ENCODE results near the gene HTR1E.

Gene HTR1E

GRCh38 chr6:86934365-86934764, 3.0 kb upstream of the HTR1E start:
- Histone ChIP-seq H3K36me3 (no peaks in the 10 kb centered on the region), H3K9me3 (no peaks in the 10 kb centered on the region), H3K4me3 (ENCODE audit: low read depth in 1 of 2, low read length in 1 of 2) (no peak overlapping the region), H3K27me3 (peaks cover 51% of the 10 kb centered on the region), H3K4me1 (ENCODE audit: control insufficient read depth in 1 of 2, insufficient read depth in 1 of 2, low read depth in 1 of 2, low read length in 1 of 2) (no peaks in the 10 kb centered on the region), H3K27ac (no peak overlapping the region)
- TF ChIP-seq CTCF (IDR thresholded peaks at IDR 0.05), result no peak

- H3K27me3 ChIP-seq, result peaks cover 61% of the 10 kb centered on the region
These were observed 502 bp upstream of the HTR1E start for GRCh38 chr6:86936834-86937218.

GRCh38 chr6:86938814-86939213, 1.5 kb downstream of the HTR1E start:
- TF ChIP-seq CTCF (IDR thresholded peaks at IDR 0.05), result no peak
- H3K27me3 ChIP-seq, result peaks cover 61% of the 10 kb centered on the region
- no peak overlapping the region for H3K4me3 ChIP-seq (ENCODE audit: low read depth in 1 of 2, low read length in 1 of 2)
- H3K4me1 ChIP-seq (ENCODE audit: control insufficient read depth in 1 of 2, insufficient read depth in 1 of 2, low read depth in 1 of 2, low read length in 1 of 2), result no peaks in the 10 kb centered on the region
- no peaks in the 10 kb centered on the region for H3K9me3 ChIP-seq
- no peak overlapping the region for H3K27ac ChIP-seq
- H3K36me3 ChIP-seq, result no peaks in the 10 kb centered on the region

More at GRCh38 chr6:86936834-86937218, 502 bp upstream of the HTR1E start:
- H3K4me1 ChIP-seq (ENCODE audit: control insufficient read depth in 1 of 2, insufficient read depth in 1 of 2, low read depth in 1 of 2, low read length in 1 of 2), result no peaks in the 10 kb centered on the region
- H3K27ac ChIP-seq, result no peak overlapping the region
- no peak for TF ChIP-seq CTCF (IDR thresholded peaks at IDR 0.05)
- no peaks in the 10 kb centered on the region for H3K36me3 ChIP-seq
- no peaks in the 10 kb centered on the region for H3K9me3 ChIP-seq
- no peak overlapping the region for H3K4me3 ChIP-seq (ENCODE audit: low read depth in 1 of 2, low read length in 1 of 2)

GRCh38 chr6:86941461-86941860, 4.1 kb downstream of the HTR1E start:
- Histone ChIP-seq H3K9me3 (no peaks in the 10 kb centered on the region), H3K27me3 (peaks cover 39% of the 10 kb centered on the region), H3K27ac (no peak overlapping the region), H3K4me1 (ENCODE audit: control insufficient read depth in 1 of 2, insufficient read depth in 1 of 2, low read depth in 1 of 2, low read length in 1 of 2) (no peaks in the 10 kb centered on the region), H3K4me3 (ENCODE audit: low read depth in 1 of 2, low read length in 1 of 2) (no peak overlapping the region), H3K36me3 (no peaks in the 10 kb centered on the region)
- TF ChIP-seq CTCF (IDR thresholded peaks at IDR 0.05), result no peak

GRCh38 chr6:86942769-86943516, 5.6 kb downstream of the HTR1E start:
- no peak for TF ChIP-seq CTCF (IDR thresholded peaks at IDR 0.05)
- Histone ChIP-seq H3K36me3 (no peaks in the 10 kb centered on the region), H3K27ac (no peak overlapping the region), H3K4me3 (ENCODE audit: low read depth in 1 of 2, low read length in 1 of 2) (no peak overlapping the region), H3K4me1 (ENCODE audit: control insufficient read depth in 1 of 2, insufficient read depth in 1 of 2, low read depth in 1 of 2, low read length in 1 of 2) (no peaks in the 10 kb centered on the region), H3K9me3 (no peaks in the 10 kb centered on the region), H3K27me3 (peaks cover 24% of the 10 kb centered on the region)
